ENCODE data around the gene PRC1. TPM values are rescaled to one million over a fixed set of nuclear protein-coding genes. Genes with fewer than 3 reads are reported as not detected.

PRC1 gene, protein sequence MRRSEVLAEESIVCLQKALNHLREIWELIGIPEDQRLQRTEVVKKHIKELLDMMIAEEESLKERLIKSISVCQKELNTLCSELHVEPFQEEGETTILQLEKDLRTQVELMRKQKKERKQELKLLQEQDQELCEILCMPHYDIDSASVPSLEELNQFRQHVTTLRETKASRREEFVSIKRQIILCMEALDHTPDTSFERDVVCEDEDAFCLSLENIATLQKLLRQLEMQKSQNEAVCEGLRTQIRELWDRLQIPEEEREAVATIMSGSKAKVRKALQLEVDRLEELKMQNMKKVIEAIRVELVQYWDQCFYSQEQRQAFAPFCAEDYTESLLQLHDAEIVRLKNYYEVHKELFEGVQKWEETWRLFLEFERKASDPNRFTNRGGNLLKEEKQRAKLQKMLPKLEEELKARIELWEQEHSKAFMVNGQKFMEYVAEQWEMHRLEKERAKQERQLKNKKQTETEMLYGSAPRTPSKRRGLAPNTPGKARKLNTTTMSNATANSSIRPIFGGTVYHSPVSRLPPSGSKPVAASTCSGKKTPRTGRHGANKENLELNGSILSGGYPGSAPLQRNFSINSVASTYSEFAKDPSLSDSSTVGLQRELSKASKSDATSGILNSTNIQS
- 181 to 221 TPM (median 207 TPM) in 5 replicates for total RNA-seq (2022; extraction: Qiagen RNA extraction; ENCODE audit: low read depth)

DNA sequence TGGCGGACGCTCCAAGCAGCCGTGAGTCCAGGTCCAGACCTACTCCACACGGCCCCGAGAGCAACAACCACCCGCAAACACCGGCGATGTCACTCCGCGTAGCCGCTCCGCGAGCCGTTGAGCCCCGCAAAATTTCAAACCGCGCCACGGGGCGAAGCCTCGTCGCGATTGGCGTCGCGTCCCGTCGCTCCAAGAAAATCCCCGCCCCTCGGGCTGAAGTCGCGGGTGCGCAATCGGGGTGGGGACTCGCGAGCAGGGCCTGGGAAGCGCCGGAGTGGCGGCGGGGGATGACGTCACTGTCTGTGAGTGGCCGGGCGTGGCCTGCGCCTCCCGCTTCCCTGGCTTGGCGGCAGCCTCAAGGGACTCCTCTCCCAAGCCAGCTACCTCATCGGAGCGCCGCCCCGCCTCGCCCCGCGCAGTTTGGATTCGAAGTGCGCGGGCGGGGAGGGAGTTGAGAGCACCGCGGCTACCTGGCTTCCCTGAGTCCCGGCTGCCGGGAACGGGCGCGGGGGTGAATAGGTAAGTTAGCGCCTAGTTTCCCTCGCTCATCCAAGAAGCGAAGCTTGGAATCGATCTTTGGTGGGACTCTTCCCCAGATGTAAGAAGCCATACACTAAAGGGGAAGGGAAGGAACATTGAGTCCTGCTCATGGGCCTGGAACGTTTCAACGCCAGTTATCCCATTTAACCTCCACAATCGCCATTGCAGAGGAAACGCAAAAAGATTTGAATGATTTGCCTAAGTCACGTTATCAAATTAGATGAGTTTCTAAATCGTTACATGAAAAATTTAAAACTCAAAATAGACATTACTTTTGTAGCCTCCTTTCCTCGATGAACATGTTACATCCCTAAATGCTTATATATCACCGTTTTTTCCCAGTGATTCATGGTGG is at the start of gene PRC1:
Gene PRC1 (minus strand): TSS at position 119 of the 895 bp plus-strand sequence. CDS start 118 bp downstream, at position 1.

DNA sequence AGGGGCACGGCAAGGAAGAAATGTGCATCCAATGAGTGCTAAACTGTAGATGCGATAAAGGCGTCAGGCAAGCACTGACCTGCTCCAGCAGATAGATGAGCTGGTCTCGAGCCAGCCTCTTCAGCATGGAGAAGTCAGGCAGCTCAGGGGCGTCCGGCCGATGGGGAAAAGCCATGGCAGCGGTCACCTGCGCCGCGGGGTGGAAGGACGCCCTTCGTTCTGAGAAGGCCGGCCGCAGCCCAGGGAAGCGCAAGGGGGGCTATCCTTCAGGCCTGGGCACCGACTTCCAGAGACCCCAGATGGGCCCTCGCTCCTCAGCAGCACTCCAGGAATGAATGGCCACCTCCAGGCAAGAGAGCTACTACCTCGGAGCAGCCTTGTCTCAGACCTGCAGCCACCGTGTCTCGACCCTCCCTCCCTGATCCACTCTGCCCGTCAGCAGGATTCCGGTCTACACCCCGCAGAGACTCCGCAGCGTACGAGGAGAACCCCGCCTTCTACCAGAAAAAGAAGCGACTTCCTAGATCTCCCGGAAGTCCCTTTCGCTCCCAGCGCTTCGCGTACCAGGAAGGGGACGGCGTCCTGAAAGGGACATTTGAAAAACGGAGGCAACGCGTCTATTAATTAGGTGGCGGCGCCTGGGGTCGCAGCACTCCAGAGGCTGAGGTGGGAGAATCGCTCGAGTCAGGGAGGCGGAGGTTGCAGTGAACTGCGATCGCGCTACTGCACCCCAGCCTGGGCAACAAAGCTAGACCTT is 27.9 kb upstream of the PRC1 start, which contains the start of gene VPS33B:
Gene VPS33B (minus strand): TSS at position 520 of the 757 bp plus-strand sequence. CDS start 345 bp downstream, at position 175.

DNA sequence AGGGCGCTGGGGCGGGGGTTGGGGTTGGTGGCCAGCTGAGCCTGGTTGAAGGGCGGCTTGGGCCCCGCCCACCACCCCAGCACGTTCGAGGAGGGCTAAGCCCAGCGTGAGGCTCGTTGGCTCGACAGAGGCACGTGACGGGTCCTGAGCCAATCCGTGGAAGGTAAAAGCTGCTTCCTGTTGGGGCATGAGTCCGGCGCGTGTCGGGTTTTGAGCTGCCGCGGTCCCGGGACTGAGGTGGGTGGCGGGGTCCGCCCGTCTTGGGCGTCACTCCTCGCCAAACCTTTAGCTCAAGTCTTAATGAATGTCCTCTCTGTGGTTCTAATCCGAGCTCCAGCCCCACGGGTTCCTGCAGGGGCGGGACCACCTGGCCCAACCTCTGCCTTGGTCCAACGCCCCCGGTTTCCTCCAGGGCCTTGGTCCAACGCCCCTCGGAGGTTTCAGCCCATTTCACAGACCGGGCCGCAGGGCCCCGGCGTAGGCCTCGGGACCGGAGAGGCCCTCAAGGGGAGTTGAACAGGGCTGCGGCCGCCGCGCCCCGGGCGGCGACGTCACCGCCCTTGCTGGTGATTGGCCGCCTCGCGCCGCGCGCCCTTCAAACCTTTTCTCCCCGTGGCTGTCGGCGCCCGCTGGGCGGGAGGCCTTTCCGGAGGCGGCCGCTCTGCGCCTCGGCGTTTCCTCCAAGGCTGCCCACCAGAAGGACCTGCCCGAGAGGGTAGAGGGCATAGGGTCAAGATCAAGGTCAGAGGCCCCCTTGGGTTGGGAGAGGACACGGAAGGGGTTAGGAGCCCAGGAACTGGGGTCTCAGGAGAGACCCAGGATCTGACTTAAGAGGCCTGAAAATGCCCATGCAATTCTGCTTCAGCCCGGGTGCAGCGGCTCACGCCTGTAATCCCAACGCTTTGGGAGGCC is 39.4 kb downstream of the PRC1 start, which contains the start of gene RCCD1:
Gene RCCD1 (plus strand): TSS at position 173 of the 912 bp plus-strand sequence. CDS start 1,851 bp downstream, outside the sequence.

DNA sequence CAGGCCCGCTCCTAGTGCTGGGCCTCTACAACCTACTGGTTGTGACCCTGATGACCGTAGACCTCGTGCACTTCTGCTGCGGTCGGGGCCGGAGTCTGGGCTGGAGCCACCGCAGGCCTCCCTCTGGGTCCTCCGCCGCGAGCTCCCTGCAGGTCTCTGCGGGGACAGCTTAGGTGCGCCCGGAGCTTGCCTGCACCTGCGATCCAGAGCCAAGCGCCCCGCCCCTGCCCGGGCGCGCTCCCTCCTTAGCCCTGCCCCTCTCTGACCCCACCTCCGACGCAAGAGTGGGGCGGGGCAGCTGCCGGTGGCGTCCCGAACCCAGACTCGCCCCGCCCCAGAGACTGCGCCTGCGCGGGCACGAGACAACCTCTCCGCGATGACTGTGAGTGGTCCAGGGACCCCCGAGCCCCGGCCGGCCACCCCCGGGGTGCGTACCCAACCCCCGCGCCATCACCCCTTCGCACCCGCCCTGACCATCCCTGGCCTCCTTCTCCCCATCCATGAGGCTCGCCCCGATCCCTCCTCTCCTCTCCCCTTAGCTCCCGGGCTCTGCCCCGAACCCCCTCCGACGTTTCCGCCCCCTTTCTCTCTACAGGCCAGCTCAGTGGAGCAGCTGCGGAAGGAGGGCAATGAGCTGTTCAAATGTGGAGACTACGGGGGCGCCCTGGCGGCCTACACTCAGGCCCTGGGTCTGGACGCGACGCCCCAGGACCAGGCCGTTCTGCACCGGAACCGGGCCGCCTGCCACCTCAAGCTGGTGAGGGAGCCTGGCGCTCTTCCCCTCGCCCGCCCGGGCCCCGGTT is 59.2 kb downstream of the PRC1 start, which contains the start of gene UNC45A:
Gene UNC45A (plus strand): TSS at position 337 of the 803 bp plus-strand sequence. CDS start 40 bp downstream, at position 377.

DNA sequence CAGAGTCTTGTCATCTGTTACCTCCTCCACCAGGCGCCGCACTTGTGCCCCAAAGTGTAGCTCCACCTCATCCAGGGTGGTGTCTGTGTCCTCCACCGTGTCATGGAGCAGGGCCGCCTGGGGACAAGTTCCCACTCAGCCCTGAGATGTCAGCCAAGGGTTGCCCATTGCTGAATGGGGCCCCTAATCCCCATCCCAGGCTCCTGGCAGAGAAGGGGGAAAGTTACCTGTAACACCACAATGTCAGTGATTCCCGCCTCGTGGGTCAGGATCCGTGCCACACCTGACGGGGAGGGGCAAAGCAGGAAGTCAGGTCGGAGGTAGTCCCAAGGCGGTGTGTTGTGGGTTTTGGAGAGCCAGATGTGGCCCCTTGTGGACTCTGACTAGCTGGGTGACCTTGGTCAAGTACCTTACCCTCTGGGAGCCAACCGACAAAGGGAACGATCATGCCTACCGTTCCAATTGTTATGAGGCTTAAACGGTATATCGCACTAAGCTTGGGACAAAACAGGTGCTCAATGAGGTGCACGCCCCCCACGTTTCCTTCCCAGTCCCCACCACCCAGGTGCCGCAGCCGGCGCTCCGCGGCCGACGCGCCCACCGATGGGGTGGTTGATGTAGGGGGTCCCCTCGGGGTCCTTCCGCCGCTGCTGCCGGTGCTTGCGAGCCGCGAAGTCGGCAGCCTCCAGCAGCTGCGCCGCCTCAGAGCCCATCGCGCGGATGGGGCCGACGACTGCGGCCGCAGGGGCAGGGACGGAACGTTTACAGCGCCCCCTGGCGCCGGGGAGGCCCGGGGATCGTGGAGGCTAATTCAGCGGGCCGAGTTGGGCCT is 62.3 kb downstream of the PRC1 start, which contains the start of gene HDDC3:
Gene HDDC3 (minus strand): TSS at position 722 of the 832 bp plus-strand sequence. CDS start 9 bp downstream, at position 713.

Other genes starting within 250 kb of the PRC1 start
- 43.7 to 65.2 TPM (median 59.3 TPM) in 5 replicates for gene FURIN, start 125.9 kb downstream of the PRC1 start, total RNA-seq (2022; extraction: Qiagen RNA extraction; ENCODE audit: low read depth)
- gene FES, start 110.0 kb downstream of the PRC1 start, total RNA-seq (2022; extraction: Qiagen RNA extraction; ENCODE audit: low read depth) = 0.51 to 1.3 TPM (median 0.99 TPM) in 5 replicates
- gene MAN2A2, start 91.2 kb downstream of the PRC1 start, total RNA-seq (2022; extraction: Qiagen RNA extraction; ENCODE audit: low read depth) = 21.5 to 31.1 TPM (median 29.2 TPM) in 5 replicates
- gene HDDC3, start 62.0 kb downstream of the PRC1 start, total RNA-seq (2022; extraction: Qiagen RNA extraction; ENCODE audit: low read depth) = 27.1 to 34.8 TPM (median 30.9 TPM) in 5 replicates
- 52.7 to 60.0 TPM (median 54.3 TPM) in 5 replicates for gene UNC45A, start 59.2 kb downstream of the PRC1 start, total RNA-seq (2022; extraction: Qiagen RNA extraction; ENCODE audit: low read depth)
- gene RCCD1, start 39.7 kb downstream of the PRC1 start, total RNA-seq (2022; extraction: Qiagen RNA extraction; ENCODE audit: low read depth) = 31.1 to 52.4 TPM (median 37.1 TPM) in 5 replicates
- gene VPS33B, start 28.1 kb upstream of the PRC1 start, total RNA-seq (2022; extraction: Qiagen RNA extraction; ENCODE audit: low read depth) = 12.3 to 17.6 TPM (median 15.0 TPM) in 5 replicates
- 0.06 to 0.15 TPM (median 0.12 TPM) in 4 of 5 replicates, not detected in the other for gene SV2B, start 105.7 kb upstream of the PRC1 start, total RNA-seq (2022; extraction: Qiagen RNA extraction; ENCODE audit: low read depth)

All from A549 treated with GW870086 at 1 μM for 4 hours (cell line).